HCT116 (cell line): ENCODE results near the gene VPS37B. TPM values are rescaled to one million over a fixed set of nuclear protein-coding genes. Genes with fewer than 3 reads are reported as not detected.

ENCODE experiments used
- ATAC-seq: fragments of 200-7000 bp; cut with Tn5 transposase; 2 replicates; pipeline ENCODE4 v1.9.1; 2020; ENCODE audit warnings: mild to moderate bottlenecking, moderate library complexity
- BruUV-seq: library from RNA; stranded (reverse); fragments of 400-500 nt; replicated peaks from 2 replicates; lab custom pipeline; 2021; lab: Mats Ljungman, UMichigan
- CTCF ChIA-PET: fragments of 300-600 bp; sonication (Branson Sonifier 250); formaldehyde crosslinking; loops from one replicate; lab custom pipeline; 2021; ENCODE audit warnings: antibody characterized with exemption; lab: Charles Lee
- POLR2A ChIA-PET: fragments of 300-600, 350-600 bp; sonication (Branson Sonifier 250); formaldehyde crosslinking; loops from one replicate; lab custom pipeline; 2021; ENCODE audit warnings: antibody characterized with exemption; lab: Charles Lee
- RAD21 ChIA-PET, 2 experiments: fragments of 300-600 bp; sonication (Branson Sonifier 250); formaldehyde crosslinking; loops; one replicate each; lab custom pipeline; 2023; ENCODE audit warnings: low total read pairs in 2 of 2; ENCODE audit not compliant: uncharacterized antibody in 2 of 2, unreplicated experiment in 2 of 2, low non-redundant PET in 1 of 2; lab: Charles Lee
- DNase-seq: peaks from one replicate; pipeline ENCODE4 v3.0.0-alpha.2; 2010; ENCODE audit warnings: low read depth, low spot score
- H2AFZ ChIP-seq: fragments of 200-600 bp; shearing (Covaris generic), sonication (generic); 2 replicates; pipeline ENCODE4 v1.6.1; 2017; ENCODE audit warnings: low read depth, mixed run types, mixed read lengths, antibody characterized with exemption, low read length; ENCODE audit not compliant: poor library complexity, severe bottlenecking
- H3K27ac ChIP-seq: 2 replicates; pipeline ENCODE4 v1.5.1; 2012; ENCODE audit warnings: low read depth, low read length
- H3K27me3 ChIP-seq: fragments of 200-600 bp; sonication (generic); 2 replicates; pipeline ENCODE4 v1.6.1; 2016; ENCODE audit warnings: mixed run types, low read length, mixed read lengths; ENCODE audit not compliant: insufficient read depth
- H3K36me3 ChIP-seq, 2 experiments: fragments of 200-500 bp in 1 of 2; fragments of 200-600 bp in 1 of 2; sonication (Bioruptor generic) in 1 of 2; sonication (generic) in 1 of 2; 2 replicates each; pipeline versions ENCODE4 v1.5.1 to v1.6.1; 2014 to 2016; ENCODE audit warnings: low read length in 2 of 2, inconsistent platforms in 1 of 2, mixed read lengths in 1 of 2, mixed run types in 1 of 2; ENCODE audit not compliant: insufficient read depth in 2 of 2, control insufficient read depth in 1 of 2
- H3K4me1 ChIP-seq, 2 experiments: fragments of 200-600 bp in 1 of 2; sonication (generic) in 1 of 2; 2 replicates each; pipeline versions ENCODE4 v1.5.1 to v1.6.1; 2012 to 2017; ENCODE audit warnings: low read length in 2 of 2, inconsistent platforms in 1 of 2, mild to moderate bottlenecking in 1 of 2, mixed read lengths in 1 of 2, mixed run types in 1 of 2, moderate library complexity in 1 of 2; ENCODE audit not compliant: insufficient read depth in 2 of 2, control insufficient read depth in 1 of 2
- H3K4me2 ChIP-seq: fragments of 200-600 bp; sonication (generic); 2 replicates; pipeline ENCODE4 v1.6.1; 2017; ENCODE audit warnings: mixed run types, low read length, mixed read lengths
- H3K4me3 ChIP-seq, 2 experiments: fragments of 200-600 bp in 1 of 2; sonication (generic) in 1 of 2; replicated peaks in 1 of 2; 2 replicates each; pipeline ENCODE4 v1.5.1; 2011 to 2016; ENCODE audit warnings: low read length in 2 of 2, control low read depth in 1 of 2, low read depth in 1 of 2, mild to moderate bottlenecking in 1 of 2, mixed read lengths in 1 of 2, mixed run types in 1 of 2
- H3K79me2 ChIP-seq: fragments of 200-600 bp; sonication (generic); 2 replicates; pipeline ENCODE4 v1.6.1; 2017; ENCODE audit warnings: mild to moderate bottlenecking, mixed run types, low read length, moderate library complexity, mixed read lengths; ENCODE audit not compliant: insufficient read depth
- H3K9ac ChIP-seq: fragments of 200-600 bp; sonication (generic); 2 replicates; pipeline ENCODE4 v1.6.1; 2016; ENCODE audit warnings: low read length, mixed read lengths
- H3K9me2 ChIP-seq: fragments of 200-600 bp; sonication (generic), shearing (Covaris generic); 2 replicates; pipeline ENCODE4 v1.6.1; 2017; ENCODE audit warnings: mixed run types, mild to moderate bottlenecking, moderate library complexity; ENCODE audit not compliant: insufficient read depth
- H3K9me3 ChIP-seq, 2 experiments: fragments of 200-500 bp in 1 of 2; fragments of 200-600 bp in 1 of 2; sonication (Bioruptor generic) in 1 of 2; sonication (generic) in 1 of 2; 2 replicates each; pipeline ENCODE4 v1.6.1; 2014 to 2017; ENCODE audit warnings: low read length in 2 of 2, mixed read lengths in 2 of 2, inconsistent platforms in 1 of 2, low read depth in 1 of 2, mild to moderate bottlenecking in 1 of 2, mixed run types in 1 of 2, moderate library complexity in 1 of 2; ENCODE audit not compliant: control insufficient read depth in 1 of 2, insufficient read depth in 1 of 2
- H4K20me1 ChIP-seq: fragments of 200-600 bp; sonication (generic), shearing (Covaris generic); 2 replicates; pipeline ENCODE4 v1.6.1; 2017; ENCODE audit warnings: mixed run types, mild to moderate bottlenecking, moderate library complexity; ENCODE audit not compliant: insufficient read depth
- CBX3 ChIP-seq: IDR thresholded peaks from 2 replicates; pipeline ENCODE4 v1.6.1; 2012; ENCODE audit warnings: low read depth
- CEBPB ChIP-seq: IDR thresholded peaks from 2 replicates; pipeline ENCODE4 v1.6.1; 2012; ENCODE audit warnings: low read depth
- EGR1 ChIP-seq: IDR thresholded peaks from 2 replicates; pipeline ENCODE4 v1.6.1; 2012; ENCODE audit warnings: low read depth
- ELF1 ChIP-seq: IDR thresholded peaks from 2 replicates; pipeline ENCODE4 v1.6.1; 2012; ENCODE audit warnings: low read depth, borderline replicate concordance
- EZH2 ChIP-seq: fragments of 200-600 bp; sonication (generic); IDR thresholded peaks from 2 replicates; pipeline ENCODE4 v1.6.1; 2017; ENCODE audit warnings: antibody characterized with exemption, mixed run types
- EZH2phosphoT487 ChIP-seq: fragments of 200-600 bp; IDR thresholded peaks from 2 replicates; pipeline ENCODE4 v1.6.1; 2018; ENCODE audit warnings: antibody characterized with exemption, borderline replicate concordance
- POLR2A ChIP-seq: IDR thresholded peaks from 2 replicates; pipeline ENCODE4 v1.7.0; 2011; ENCODE audit warnings: borderline replicate concordance; ENCODE audit not compliant: insufficient read depth, insufficient read length; ENCODE audit errors: extremely low read depth
- RAD21 ChIP-seq: IDR thresholded peaks from 2 replicates; pipeline ENCODE4 v1.6.1; 2012; ENCODE audit warnings: low read depth, mild to moderate bottlenecking
- SRF ChIP-seq: IDR thresholded peaks from 2 replicates; pipeline ENCODE4 v1.6.1; 2012; ENCODE audit warnings: low read depth
- intact Hi-C: fragments of 100-400 bp; cut with micrococcal nuclease; formaldehyde crosslinking; loops from 2 replicates; pipeline ENCODE4 v1.10.0; 2022
- total RNA-seq: library from RNA; stranded (reverse); gene quantifications from one replicate; pipeline ENCODE4 v1.2.1, GENCODE V29; 2021; ENCODE audit not compliant: unreplicated experiment
- TF ChIP-seq, protein P1 (sequence below): IDR thresholded peaks from 2 replicates; pipeline ENCODE4 v1.6.1; 2011; ENCODE audit warnings: mild to moderate bottlenecking, low read length, moderate library complexity; ENCODE audit not compliant: insufficient replicate concordance; ENCODE audit errors: extremely low read depth
- TF ChIP-seq, protein P2 (sequence below), 3 experiments: fragments of 200-600 bp in 1 of 3; sonication (generic) in 1 of 3; IDR thresholded peaks in 2 of 3; conservative IDR thresholded peaks in 1 of 3; 2 replicates each; pipeline ENCODE4 v1.5.1; 2012 to 2017; ENCODE audit warnings: low read depth in 2 of 3, low read length in 2 of 3, antibody characterized with exemption in 1 of 3, borderline replicate concordance in 1 of 3, control low read depth in 1 of 3, mild to moderate bottlenecking in 1 of 3, mixed read lengths in 1 of 3, mixed run types in 1 of 3, moderate library complexity in 1 of 3; ENCODE audit not compliant: insufficient read depth in 1 of 3

Gene VPS37B
- total RNA-seq, 1 experiment from 2014 or later, result 55.0 TPM

DNA sequence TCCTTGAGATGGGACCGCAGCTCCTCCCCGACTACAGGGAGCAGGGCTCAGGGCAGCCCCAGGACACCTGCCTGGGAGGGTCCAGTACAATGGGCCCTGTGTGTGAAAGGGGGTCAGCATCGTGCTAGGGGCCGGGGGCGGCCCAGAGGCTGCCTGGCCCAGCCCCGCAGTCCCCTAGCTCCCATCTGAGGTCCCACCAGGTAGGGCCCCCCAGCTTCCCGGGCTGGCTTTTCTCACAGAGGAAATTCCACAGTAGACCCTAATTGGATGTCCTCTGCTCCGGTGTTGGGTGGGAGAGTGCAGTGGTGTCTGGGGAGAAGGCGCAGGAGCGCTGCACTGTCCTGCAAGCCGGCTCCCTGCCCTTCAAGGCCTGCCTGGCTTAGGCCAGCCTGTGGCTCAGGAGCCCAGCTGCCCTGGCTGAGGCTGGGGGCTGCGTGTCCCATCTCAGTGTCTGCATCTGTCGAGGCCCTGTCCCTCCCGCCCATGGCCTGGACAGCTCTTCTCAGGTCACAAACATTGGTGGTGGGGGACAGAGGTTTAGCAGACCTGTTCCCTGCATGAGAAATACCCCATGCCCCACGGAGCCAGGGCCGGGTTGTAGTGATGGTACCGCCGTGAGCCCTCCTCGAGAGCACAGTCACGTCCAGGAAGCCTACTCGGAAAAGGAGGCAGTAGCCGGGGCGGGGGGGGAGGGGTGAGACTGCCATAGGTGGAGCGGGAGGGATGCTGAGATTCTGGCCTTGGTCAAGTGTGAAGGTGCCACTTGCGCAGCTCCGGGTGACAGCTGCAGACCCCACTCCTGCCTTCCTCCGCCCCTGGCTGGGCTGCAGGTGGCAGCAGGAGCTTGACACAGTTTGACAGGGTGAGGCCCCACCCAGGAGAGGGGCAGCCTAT lies 49.1 kb downstream of the VPS37B start:
- Histone ChIP-seq H3K27ac (no peak overlapping the region), H2AFZ (no peak overlapping the region), H3K9me2 (no peaks in the 10 kb centered on the region), H3K36me3 (peaks cover 0 to 3% of the 10 kb centered on the region in 2 experiments; a peak in 1 of 4 replicates), H3K9me3 (no peaks in the 10 kb centered on the region), H3K4me3 (no peak overlapping the region)
- ChIA-PET CTCF (no interaction called here), POLR2A (no interaction called here)
- intact Hi-C loops, result no loop called here
- no peak for TF ChIP-seq EZH2
- no peak for TF ChIP-seq ELF1
- TF ChIP-seq EZH2phosphoT487, result no peak
- TF ChIP-seq RAD21, result no peak
- TF ChIP-seq SRF, result no peak
- no peak for TF ChIP-seq CEBPB
- no peak for TF ChIP-seq EGR1
- TF ChIP-seq, all 23 proteins: peak for 0
- RAD21 ChIA-PET, result no interaction called here
- H3K9ac ChIP-seq, result no peak overlapping the region
- H3K4me2 ChIP-seq, result no peak overlapping the region
- peaks cover 0 to 2% of the 10 kb centered on the region in 2 experiments; a peak in 2 of 4 replicates for H3K4me1 ChIP-seq
- H3K27me3 ChIP-seq, result no peaks in the 10 kb centered on the region
- H4K20me1 ChIP-seq, result no peaks in the 10 kb centered on the region; the same call in 1 of the 2 replicates
- peaks cover 52% of the 10 kb centered on the region for H3K79me2 ChIP-seq
- DNase-seq (no peak), ATAC-seq (no peak)
- no TSS peak for BruUV-seq

DNA sequence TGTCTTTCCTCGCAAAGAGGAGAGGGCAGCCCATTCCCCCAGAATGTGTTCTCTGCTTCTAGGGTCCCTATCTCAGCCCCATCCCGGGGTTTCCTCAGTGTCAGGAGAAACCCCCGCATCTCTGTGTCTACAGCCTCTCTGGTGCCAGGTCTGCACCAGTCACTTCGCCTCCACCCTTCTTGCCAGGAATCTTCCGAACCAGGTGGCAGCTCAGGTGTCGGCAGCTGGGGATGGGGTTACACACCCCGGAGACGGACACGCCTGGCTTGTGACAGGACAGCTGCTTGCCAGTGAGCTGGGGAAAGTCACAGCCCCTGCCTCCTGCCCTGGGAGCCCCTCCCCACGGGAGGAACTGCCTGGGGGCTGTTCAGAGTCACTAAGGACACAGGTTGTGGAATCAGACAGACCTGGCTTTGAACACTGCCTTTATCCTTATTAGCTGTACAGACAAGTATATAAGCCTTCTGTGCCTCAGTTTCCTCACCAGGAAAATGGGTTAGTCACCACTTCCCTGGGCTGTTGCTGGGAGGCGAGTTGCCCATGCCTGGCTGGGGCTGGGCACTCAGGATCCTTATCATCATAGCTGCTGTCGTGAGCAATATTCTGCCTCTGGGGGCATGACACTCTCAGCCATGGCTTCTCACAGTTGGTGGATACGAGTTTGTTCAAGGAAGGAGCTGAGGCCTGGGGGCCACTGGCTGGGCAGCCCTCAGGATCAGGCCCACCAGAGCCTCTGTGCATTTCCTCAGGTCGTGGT lies 49.9 kb downstream of the VPS37B start:
- DNase-seq (no peak), ATAC-seq (no peak)
- ChIA-PET CTCF (no interaction called here), POLR2A (no interaction called here), RAD21 (no interaction called here)
- Histone ChIP-seq H3K79me2 (peaks cover 57% of the 10 kb centered on the region), H3K4me1 (peaks cover 8 to 11% of the 10 kb centered on the region in 2 experiments), H3K27me3 (no peaks in the 10 kb centered on the region), H2AFZ (no peak overlapping the region), H3K9me3 (no peaks in the 10 kb centered on the region), H4K20me1 (no peaks in the 10 kb centered on the region; the same call in 1 of the 2 replicates), H3K9ac (no peak overlapping the region), H3K4me2 (no peak overlapping the region), H3K36me3 (peaks cover 0 to 3% of the 10 kb centered on the region in 2 experiments; a peak in 1 of 4 replicates), H3K4me3 (no peak overlapping the region), H3K27ac (no peak overlapping the region), H3K9me2 (no peaks in the 10 kb centered on the region)
- TF ChIP-seq CEBPB (no peak), EZH2 (no peak), CBX3 (no peak), RAD21 (no peak), ELF1 (no peak), POLR2A (no peak)
- TF ChIP-seq, protein P1, sequence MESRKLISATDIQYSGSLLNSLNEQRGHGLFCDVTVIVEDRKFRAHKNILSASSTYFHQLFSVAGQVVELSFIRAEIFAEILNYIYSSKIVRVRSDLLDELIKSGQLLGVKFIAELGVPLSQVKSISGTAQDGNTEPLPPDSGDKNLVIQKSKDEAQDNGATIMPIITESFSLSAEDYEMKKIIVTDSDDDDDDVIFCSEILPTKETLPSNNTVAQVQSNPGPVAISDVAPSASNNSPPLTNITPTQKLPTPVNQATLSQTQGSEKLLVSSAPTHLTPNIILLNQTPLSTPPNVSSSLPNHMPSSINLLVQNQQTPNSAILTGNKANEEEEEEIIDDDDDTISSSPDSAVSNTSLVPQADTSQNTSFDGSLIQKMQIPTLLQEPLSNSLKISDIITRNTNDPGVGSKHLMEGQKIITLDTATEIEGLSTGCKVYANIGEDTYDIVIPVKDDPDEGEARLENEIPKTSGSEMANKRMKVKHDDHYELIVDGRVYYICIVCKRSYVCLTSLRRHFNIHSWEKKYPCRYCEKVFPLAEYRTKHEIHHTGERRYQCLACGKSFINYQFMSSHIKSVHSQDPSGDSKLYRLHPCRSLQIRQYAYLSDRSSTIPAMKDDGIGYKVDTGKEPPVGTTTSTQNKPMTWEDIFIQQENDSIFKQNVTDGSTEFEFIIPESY, result no peak
- TF ChIP-seq, protein P2, sequence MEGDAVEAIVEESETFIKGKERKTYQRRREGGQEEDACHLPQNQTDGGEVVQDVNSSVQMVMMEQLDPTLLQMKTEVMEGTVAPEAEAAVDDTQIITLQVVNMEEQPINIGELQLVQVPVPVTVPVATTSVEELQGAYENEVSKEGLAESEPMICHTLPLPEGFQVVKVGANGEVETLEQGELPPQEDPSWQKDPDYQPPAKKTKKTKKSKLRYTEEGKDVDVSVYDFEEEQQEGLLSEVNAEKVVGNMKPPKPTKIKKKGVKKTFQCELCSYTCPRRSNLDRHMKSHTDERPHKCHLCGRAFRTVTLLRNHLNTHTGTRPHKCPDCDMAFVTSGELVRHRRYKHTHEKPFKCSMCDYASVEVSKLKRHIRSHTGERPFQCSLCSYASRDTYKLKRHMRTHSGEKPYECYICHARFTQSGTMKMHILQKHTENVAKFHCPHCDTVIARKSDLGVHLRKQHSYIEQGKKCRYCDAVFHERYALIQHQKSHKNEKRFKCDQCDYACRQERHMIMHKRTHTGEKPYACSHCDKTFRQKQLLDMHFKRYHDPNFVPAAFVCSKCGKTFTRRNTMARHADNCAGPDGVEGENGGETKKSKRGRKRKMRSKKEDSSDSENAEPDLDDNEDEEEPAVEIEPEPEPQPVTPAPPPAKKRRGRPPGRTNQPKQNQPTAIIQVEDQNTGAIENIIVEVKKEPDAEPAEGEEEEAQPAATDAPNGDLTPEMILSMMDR (IDR thresholded peaks at IDR 0.05 in 2 of 3, conservative IDR thresholded peaks at IDR 0.05 in 1 of 3; ENCODE audit: borderline replicate concordance in 1 of 3, insufficient read depth in 1 of 3, low read depth in 2 of 3, low read length in 2 of 3), result no peak
- intact Hi-C loops, result no loop called here
- BruUV-seq, result no TSS peak
